ENCODE results near the gene C11orf24. TPM values are rescaled to one million over a fixed set of nuclear protein-coding genes. Genes with fewer than 3 reads are reported as not detected.

The C11orf24 gene
- total RNA-seq, 1 experiment from 2014 or later, result 53.7 TPM

DNA sequence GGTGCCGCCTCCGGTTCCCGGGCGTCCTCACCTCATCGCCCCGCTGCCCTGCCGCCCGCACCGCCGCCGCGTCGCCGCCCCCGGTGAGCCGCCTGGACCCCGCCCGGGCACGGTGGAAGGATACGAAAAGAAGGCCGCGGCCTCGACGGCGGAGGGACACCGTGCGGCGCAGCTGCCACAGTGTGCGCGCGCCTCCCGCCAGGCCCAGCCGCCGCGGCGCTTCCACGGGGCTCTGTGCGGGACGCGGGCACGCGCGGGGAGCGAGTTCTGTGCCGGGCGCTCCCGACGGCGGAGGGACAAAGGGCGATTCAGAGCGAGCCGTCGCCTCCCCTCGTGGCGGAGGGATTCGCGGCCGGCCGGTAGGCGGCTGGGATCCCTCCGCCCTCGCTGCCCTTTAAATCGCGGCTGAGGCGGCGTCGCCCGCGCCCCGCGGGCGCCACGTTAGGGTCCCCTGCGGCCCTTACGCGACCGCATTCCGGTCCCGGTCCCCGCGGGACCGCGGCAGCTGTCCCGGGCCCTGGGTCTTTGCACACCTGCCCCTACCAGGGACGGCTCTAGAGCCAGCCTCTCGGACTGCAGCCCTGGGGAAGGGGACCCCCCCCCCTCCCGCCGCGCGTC, 58.1 kb downstream of the C11orf24 start (continued):
- TF ChIP-seq ESRRA (CRISPR knock-in tag; IDR thresholded peaks at IDR 0.05; ENCODE audit: borderline replicate concordance) (0 out of 2 replicates have a peak, but pooled peaks have one; percentile 20), GABPB1 (CRISPR knock-in tag; IDR thresholded peaks at IDR 0.05) (0 out of 2 replicates have a peak, but pooled peaks have one; percentile 19), CREB1 (CRISPR knock-in tag; IDR thresholded peaks at IDR 0.05) (no peak), TCF7 (CRISPR knock-in tag; IDR thresholded peaks at IDR 0.05; ENCODE audit: low read depth) (no peak), SOX15 (CRISPR knock-in tag; IDR thresholded peaks at IDR 0.05) (0 out of 2 replicates have a peak, but pooled peaks have one; percentile 2), SP1 (CRISPR knock-in tag; conservative IDR thresholded peaks at IDR 0.05) (peak; percentile 49; the same call in 1 of the 2 replicates), NFATC4 (CRISPR knock-in tag; IDR thresholded peaks at IDR 0.05) (peak; percentile 57; the same call in 1 of the 2 replicates), FOXP1 (CRISPR knock-in tag; IDR thresholded peaks at IDR 0.05; ENCODE audit: borderline replicate concordance) (peak; percentile 74), ZNF416 (CRISPR knock-in tag; IDR thresholded peaks at IDR 0.05) (peak; percentile 48; the same call in 1 of the 2 replicates), ATF1 (CRISPR knock-in tag; IDR thresholded peaks at IDR 0.05) (no peak), ZNF317 (CRISPR knock-in tag; IDR thresholded peaks at IDR 0.05; ENCODE audit: borderline replicate concordance, low read depth) (no peak; the same call in 1 of the 2 replicates), NR1H2 (CRISPR knock-in tag; IDR thresholded peaks at IDR 0.05) (no peak), ETV6 (CRISPR knock-in tag; IDR thresholded peaks at IDR 0.05) (peak; percentile 36; the same call in 1 of the 2 replicates), MYBL2 (CRISPR knock-in tag; IDR thresholded peaks at IDR 0.05) (peak; percentile 61; the same call in 1 of the 2 replicates), RELA (CRISPR knock-in tag; IDR thresholded peaks at IDR 0.05; ENCODE audit: borderline replicate concordance) (0 out of 2 replicates have a peak, but pooled peaks have one; percentile 15)
- TF ChIP-seq, protein P1, sequence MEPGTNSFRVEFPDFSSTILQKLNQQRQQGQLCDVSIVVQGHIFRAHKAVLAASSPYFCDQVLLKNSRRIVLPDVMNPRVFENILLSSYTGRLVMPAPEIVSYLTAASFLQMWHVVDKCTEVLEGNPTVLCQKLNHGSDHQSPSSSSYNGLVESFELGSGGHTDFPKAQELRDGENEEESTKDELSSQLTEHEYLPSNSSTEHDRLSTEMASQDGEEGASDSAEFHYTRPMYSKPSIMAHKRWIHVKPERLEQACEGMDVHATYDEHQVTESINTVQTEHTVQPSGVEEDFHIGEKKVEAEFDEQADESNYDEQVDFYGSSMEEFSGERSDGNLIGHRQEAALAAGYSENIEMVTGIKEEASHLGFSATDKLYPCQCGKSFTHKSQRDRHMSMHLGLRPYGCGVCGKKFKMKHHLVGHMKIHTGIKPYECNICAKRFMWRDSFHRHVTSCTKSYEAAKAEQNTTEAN (CRISPR knock-in tag; IDR thresholded peaks at IDR 0.05), result peak; percentile 34; the same call in 1 of the 2 replicates
- TF ChIP-seq, protein P2, sequence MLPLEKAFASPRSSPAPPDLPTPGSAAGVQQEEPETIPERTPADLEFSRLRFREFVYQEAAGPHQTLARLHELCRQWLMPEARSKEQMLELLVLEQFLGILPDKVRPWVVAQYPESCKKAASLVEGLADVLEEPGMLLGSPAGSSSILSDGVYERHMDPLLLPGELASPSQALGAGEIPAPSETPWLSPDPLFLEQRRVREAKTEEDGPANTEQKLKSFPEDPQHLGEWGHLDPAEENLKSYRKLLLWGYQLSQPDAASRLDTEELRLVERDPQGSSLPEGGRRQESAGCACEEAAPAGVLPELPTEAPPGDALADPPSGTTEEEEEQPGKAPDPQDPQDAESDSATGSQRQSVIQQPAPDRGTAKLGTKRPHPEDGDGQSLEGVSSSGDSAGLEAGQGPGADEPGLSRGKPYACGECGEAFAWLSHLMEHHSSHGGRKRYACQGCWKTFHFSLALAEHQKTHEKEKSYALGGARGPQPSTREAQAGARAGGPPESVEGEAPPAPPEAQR (CRISPR knock-in tag; IDR thresholded peaks at IDR 0.05), result no peak
- TF ChIP-seq, protein P3, sequence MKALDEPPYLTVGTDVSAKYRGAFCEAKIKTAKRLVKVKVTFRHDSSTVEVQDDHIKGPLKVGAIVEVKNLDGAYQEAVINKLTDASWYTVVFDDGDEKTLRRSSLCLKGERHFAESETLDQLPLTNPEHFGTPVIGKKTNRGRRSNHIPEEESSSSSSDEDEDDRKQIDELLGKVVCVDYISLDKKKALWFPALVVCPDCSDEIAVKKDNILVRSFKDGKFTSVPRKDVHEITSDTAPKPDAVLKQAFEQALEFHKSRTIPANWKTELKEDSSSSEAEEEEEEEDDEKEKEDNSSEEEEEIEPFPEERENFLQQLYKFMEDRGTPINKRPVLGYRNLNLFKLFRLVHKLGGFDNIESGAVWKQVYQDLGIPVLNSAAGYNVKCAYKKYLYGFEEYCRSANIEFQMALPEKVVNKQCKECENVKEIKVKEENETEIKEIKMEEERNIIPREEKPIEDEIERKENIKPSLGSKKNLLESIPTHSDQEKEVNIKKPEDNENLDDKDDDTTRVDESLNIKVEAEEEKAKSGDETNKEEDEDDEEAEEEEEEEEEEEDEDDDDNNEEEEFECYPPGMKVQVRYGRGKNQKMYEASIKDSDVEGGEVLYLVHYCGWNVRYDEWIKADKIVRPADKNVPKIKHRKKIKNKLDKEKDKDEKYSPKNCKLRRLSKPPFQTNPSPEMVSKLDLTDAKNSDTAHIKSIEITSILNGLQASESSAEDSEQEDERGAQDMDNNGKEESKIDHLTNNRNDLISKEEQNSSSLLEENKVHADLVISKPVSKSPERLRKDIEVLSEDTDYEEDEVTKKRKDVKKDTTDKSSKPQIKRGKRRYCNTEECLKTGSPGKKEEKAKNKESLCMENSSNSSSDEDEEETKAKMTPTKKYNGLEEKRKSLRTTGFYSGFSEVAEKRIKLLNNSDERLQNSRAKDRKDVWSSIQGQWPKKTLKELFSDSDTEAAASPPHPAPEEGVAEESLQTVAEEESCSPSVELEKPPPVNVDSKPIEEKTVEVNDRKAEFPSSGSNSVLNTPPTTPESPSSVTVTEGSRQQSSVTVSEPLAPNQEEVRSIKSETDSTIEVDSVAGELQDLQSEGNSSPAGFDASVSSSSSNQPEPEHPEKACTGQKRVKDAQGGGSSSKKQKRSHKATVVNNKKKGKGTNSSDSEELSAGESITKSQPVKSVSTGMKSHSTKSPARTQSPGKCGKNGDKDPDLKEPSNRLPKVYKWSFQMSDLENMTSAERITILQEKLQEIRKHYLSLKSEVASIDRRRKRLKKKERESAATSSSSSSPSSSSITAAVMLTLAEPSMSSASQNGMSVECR (CRISPR knock-in tag; IDR thresholded peaks at IDR 0.05; ENCODE audit: borderline replicate concordance), result peak; percentile 33; the same call in 1 of the 2 replicates
- TF ChIP-seq, protein P4, sequence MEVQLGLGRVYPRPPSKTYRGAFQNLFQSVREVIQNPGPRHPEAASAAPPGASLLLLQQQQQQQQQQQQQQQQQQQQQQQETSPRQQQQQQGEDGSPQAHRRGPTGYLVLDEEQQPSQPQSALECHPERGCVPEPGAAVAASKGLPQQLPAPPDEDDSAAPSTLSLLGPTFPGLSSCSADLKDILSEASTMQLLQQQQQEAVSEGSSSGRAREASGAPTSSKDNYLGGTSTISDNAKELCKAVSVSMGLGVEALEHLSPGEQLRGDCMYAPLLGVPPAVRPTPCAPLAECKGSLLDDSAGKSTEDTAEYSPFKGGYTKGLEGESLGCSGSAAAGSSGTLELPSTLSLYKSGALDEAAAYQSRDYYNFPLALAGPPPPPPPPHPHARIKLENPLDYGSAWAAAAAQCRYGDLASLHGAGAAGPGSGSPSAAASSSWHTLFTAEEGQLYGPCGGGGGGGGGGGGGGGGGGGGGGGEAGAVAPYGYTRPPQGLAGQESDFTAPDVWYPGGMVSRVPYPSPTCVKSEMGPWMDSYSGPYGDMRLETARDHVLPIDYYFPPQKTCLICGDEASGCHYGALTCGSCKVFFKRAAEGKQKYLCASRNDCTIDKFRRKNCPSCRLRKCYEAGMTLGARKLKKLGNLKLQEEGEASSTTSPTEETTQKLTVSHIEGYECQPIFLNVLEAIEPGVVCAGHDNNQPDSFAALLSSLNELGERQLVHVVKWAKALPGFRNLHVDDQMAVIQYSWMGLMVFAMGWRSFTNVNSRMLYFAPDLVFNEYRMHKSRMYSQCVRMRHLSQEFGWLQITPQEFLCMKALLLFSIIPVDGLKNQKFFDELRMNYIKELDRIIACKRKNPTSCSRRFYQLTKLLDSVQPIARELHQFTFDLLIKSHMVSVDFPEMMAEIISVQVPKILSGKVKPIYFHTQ (CRISPR knock-in tag; IDR thresholded peaks at IDR 0.05), result 0 out of 2 replicates have a peak, but pooled peaks have one; percentile 14

Data from WTC11 (cell line).